Posterior cingulate gyrus (tissue), 11 donors: ENCODE results near the gene LSAMP.
"Not testable (repeated sequence)": the region's sequence is repeated elsewhere in the genome, so short reads cannot be mapped to it uniquely, and the experiment has no call there.

Experiments used
- DNase-seq, 10 donors: peaks; one replicate each; pipeline versions ENCODE4 v3.0.0 to v3.0.0-alpha.2; 2020 to 2021; ENCODE audit warnings: mixed read lengths in 3 of 10
- intact Hi-C: fragments of 100-400 bp; cut with DNase I; formaldehyde crosslinking; loops from one replicate; pipeline ENCODE4 v1.15.1; 2023

Gene LSAMP

GRCh38 chr3:116256843-116257485, 188.3 kb downstream of the LSAMP start:
- no peak for DNase-seq
- intact Hi-C loops, result no loop called here

DNA sequence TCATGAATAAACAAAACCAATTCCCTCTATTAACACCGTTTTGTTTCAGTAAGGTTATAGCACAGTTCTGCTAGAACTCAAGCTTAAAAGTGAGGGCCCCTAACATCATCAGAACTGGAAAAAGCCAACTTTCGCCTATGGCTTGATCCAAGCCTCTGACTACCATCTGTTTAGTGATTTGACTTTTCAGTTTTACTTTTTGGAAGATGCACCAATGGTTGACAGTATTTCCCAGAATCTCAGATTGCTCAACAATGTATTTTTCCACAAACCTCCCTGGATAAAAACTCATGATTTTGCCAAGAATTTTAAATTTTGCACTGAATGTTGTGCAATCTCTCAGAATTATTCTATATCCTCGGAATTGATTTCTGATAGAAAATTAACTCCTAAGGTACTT, 190.7 kb downstream of the LSAMP start:
- DNase-seq, result no peak
- intact Hi-C loops, result no loop called here

DNA sequence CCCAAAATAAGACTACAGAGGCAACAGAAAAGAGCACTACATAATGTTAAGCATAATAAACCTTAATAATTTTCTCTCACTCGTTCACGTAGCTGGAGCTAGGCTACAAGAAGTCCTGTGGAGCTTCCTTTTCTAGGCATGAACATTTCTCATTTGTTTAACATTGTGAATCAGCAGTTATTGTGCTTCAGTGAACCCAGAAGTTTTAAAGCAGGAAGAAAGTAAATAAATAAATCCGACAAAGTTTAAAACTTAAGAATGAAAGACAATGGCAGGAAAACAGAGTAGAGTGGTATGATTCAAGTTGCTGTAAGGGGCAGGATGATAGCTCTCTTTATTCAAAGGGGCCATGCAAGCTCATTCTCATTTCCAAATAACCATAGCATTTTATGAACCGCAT, 191.8 kb downstream of the LSAMP start:
- intact Hi-C loops, result no loop called here
- DNase-seq, result no peak

- intact Hi-C loops, result no loop called here
- no peak for DNase-seq
Observed at GRCh38 chr3:116247605-116248004, 197.7 kb downstream of the LSAMP start.

- DNase-seq, result peak in 3 of 10 donors; percentile 12 to 86 (median 23)
- intact Hi-C loops, result no loop called here
Observed at GRCh38 chr3:116246406-116246980, 198.8 kb downstream of the LSAMP start.

DNA sequence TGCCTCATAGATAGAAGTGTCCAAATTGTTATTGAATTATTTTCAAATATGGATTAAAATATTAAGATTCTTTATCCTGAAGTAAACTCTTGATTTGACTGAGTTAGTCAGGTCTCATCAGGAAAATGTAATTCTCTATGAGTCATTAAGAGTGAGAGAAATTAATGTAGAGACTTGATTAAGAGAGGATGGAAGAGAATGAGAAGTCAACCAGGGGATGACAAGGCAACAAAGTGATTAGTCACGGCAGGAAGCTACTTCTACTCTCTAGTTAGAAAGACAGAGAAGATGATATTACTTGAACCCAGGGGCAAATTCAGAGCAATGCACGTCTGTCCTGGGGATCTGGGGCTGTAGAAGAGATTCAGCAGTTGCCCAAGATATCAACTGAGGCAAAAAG, 202.5 kb downstream of the LSAMP start:
- intact Hi-C loops, result no loop called here
- no peak for DNase-seq

DNA sequence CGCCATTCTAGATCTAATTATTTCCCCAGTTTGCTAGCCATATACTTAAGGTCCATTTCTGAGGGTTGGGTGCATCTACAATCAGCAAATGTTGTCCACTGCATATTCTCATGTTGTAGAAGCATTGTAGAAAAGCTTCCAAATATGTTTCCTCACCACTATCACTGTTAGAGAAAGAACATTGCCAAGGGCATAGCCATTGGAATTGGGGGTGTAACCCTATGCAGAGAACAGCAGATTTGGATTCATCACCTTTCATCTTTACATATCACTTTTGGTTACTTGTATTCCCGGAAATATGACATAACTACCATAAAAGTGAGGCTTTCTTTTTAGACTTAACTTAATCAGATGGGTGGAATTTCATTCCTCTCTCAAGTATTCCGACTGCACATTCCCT, 203.6 kb downstream of the LSAMP start:
- intact Hi-C loops, result no loop called here

DNA sequence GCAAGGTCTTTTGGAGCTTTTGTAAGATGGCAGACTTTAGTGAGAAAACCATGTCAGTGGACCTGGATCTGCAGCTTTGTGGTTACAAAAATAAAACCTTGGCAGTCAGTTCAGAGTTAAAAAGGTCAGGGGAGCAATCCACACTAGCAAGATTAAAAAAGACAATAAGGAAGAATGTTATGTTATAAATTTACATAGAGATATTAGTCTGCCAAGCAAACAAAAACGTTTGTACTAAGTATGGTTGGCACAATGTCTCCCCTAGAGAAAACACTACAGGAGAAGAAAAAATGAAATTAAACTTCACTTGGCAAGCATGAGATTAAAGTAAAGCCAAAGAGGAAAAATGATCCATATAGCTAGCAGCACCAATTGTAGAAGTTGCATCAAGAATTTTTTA, 205.0 kb downstream of the LSAMP start:
- no peak for DNase-seq
- intact Hi-C loops, result no loop called here

More for the DNA sequence above, 203.6 kb downstream of the LSAMP start:
- DNase-seq, result no peak

DNA sequence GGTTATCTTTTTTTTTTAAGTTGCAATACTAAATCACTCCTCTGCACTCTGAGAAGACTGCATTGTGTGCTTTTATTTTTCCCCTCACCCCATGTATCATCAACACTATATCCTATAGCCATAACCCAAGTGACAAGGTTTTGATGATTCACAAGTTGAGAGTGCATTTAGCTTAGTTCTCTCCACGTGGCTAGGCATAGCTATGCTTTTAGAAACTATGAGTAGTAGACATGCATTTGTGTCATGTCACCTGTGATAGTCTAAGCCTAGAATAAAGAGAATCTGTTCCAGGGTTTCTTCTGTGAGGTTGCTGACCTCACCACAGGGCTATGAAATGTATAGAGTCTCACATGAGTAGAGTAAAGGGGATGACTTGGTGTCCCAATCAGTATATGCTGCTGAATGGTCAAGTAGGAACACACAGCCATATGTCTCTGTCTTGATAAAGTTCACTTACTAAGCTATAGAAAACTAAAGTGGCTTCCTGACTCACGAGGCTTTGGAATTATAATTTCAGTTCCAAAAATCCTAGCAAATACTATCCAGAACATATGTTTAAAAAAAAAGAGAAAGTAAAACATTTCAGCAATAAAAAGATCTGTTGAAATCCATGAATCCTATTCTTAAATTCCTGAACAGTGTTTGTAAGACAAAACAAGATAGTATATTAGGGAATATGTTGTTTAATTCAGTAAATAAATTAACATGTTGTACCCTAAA, 206.3 kb downstream of the LSAMP start:
- intact Hi-C loops, result no loop called here
- DNase-seq, result no peak

- intact Hi-C loops, result no loop called here
- DNase-seq, result no peak
Observed at GRCh38 chr3:116233711-116234357, 211.5 kb downstream of the LSAMP start.

- intact Hi-C loops, result no loop called here
- DNase-seq, result no peak
Observed at GRCh38 chr3:116230431-116231020, 214.8 kb downstream of the LSAMP start.

DNA sequence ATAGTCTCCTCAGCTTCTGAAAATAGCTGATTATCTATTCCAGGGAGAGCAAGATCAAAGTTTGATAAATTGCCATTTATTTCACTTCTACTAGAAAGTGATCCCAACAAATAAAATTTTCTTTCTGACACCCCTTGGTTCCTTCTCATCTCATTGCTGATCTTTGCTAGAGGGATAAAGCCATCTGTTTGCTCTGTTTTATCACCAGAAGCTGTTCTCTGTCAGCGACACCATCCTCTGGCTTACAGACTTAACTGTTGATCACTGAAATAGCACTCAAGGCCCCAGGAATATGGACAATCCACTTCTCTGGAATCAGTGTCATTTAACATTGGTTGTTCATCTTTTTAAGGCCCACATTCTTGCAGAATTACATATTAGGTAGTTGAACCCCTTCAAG, 219.0 kb downstream of the LSAMP start:
- no peak for DNase-seq
- intact Hi-C loops, result no loop called here

- intact Hi-C loops, result no loop called here
- no peak for DNase-seq
Observed at GRCh38 chr3:116216761-116217160, 228.5 kb downstream of the LSAMP start.

DNA sequence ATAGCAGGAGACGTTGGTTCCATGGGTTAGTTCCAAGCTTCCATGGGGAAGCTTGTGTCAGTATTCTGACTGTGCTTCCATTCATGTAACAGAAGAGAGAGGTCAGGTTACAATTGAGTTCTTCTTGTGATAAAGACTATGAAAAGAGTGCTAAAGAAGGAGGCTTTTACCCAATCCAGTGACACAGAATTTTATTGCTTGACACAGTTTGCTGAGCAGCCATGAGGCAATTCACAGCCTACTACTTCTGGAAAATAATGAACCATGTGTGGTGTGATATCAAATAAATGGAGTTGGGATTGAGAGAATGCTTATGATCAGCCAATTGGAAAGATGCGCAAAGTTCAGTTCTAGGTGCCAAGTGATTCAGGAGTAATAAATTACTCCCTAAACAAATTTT, 233.4 kb downstream of the LSAMP start:
- intact Hi-C loops, result no loop called here
- no peak for DNase-seq

DNA sequence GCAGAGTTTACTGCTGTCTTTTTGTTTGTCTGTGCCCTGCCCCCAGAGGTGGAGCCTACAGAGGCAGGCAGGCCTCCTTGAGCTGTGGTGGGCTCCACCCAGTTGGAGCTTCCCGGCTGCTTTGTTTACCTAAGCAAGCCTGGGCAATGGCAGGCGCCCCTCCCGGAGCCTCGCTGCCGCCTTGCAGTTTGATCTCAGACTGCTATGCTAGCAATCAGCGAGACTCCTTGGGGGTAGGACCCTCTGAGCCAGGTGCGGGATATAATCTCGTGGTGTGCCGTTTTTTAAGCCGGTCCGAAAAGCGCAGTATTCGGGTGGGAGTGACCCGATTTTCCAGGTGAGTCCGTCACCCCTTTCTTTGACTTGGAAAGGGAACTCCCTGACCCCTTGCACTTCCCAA, 236.5 kb downstream of the LSAMP start:
- intact Hi-C loops, DNase-seq: not testable (repeated sequence)

GRCh38 chr3:116200956-116201690, 244.2 kb downstream of the LSAMP start:
- DNase-seq, result peak in 6 of 10 donors; percentile 10 to 78 (median 18)
- intact Hi-C loops, result no loop called here

GRCh38 chr3:116199063-116199462, 246.2 kb downstream of the LSAMP start:
- DNase-seq, result no peak

GRCh38 chr3:116198087-116198486, 247.2 kb downstream of the LSAMP start:
- intact Hi-C loops, result no loop called here
- no peak for DNase-seq

More at GRCh38 chr3:116199063-116199462, 246.2 kb downstream of the LSAMP start:
- intact Hi-C loops, result no loop called here

GRCh38 chr3:116192464-116192863, 252.8 kb downstream of the LSAMP start:
- no peak for DNase-seq
- intact Hi-C loops, result no loop called here

- intact Hi-C loops, result no loop called here
- DNase-seq, result no peak
Observed at GRCh38 chr3:116191409-116191808, 253.9 kb downstream of the LSAMP start.
